COLO668 (cell line): ENCODE measurements around the gene HOXC6.
"Not testable (repeated sequence)": the region's sequence is repeated elsewhere in the genome, so short reads cannot be mapped to it uniquely, and the experiment has no call there.

Experiments
- DNase-seq: peaks from one replicate; lab custom pipeline; 2025; ENCODE audit not compliant: unreplicated experiment; lab: John Stamatoyannopoulos, UW

The HOXC6 gene

GRCh38 chr12:54038871-54039414, 10.7 kb downstream of the HOXC6 start:
- no peak for DNase-seq

DNA sequence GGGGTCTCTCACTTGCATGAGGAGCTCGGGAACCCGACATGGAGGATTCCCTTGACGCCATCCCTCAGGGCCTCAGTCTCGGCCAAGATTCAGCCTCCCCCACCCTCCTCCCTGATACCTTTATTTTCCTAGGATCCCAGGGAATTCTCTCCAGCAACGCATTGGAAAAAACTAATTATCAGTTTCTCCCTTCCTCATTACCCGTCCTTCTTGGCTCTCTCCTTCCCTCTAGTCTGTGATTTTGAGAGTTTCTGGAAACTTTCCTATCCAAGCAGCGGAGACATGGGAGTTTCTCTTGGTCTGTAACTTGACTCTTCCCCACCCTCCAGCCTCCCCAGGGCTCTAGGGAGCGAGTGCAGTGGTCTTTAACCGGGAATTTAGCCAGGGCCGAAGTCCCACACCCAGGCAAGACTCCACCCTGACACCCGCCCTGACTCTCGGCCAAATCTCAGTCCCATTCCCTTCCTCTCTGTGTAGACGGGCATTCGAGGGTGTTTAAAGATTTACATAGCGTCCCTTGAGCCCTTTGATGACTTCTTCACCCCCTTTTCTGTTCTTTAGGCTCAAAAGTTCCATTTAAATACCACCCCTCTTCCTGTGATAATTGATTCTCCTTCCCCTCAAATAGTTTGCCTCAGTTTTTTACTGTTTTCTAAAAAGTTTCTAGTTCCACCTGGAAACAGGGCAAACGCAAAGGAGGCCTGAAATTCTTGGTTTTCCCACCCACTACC, 11.3 kb downstream of the HOXC6 start:
- no peak for DNase-seq

DNA sequence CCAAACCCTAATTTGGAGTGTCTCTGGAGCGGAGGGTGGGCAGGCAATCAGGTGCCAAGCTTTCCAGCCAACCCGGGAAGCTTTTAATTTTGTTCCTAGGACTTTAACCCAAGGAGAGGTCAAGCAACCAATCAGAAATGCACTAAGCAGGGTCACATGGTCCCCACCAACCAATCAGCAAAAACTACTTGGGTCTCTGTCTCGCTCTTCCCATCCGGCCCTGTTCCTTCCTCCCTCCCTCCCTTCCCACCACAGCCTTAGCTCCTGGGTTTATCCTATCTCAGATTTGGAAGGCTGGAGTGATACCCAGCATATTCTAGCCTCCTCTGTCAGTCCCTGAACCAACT, 11.9 kb downstream of the HOXC6 start:
- no peak for DNase-seq

DNA sequence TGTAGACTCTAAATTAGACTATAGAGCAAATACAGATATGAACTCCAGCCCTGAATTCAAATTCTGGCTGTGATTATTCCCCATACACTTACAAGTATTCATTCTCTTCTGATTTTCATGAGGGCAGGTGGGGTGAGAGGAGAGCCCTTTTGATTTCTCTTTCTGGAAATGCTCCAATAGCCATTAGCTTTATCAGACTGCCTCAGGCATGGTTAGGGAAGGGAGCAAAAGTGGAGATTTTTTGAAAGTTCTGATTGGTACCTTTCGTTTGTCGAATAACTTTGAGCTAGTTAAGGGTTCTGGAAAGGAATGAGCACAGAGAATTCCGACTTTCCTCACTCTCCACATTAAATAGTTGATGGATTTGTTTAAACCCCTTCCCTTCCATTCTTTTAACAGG, 12.4 kb downstream of the HOXC6 start:
- DNase-seq = no peak

DNA sequence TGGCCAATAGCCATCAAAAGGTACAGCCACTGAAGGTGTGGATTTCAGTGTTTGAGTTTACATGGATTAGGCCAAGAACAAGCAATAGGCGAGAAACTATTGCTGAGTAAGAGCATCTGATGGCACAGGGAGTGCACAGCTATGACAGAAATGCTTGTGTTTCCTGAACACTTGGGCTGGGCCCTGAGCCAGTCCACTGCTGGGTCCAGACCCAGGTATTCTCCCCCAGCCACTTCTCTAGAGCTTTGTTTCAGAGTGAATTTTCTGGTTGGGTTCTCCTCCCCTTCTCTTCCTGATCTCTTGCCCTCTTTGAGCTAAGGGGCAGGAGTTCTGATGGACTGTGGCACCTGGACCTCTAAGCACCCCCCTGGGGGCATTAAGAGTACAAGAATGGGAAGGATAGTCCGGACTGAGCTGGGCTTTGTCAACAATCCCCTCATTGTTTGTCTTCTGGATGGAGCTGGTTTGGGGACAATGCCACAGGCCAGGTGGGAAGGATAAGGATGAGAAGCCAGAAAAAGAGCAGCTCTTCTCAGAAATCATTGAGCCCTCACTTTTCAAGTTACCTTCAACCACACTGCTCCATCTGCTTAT, 13.0 kb downstream of the HOXC6 start:
- DNase-seq = no peak

GRCh38 chr12:54042033-54042432, 13.8 kb downstream of the HOXC6 start:
- not testable (repeated sequence) for DNase-seq

- DNase-seq = no peak
These were observed 15.0 kb downstream of the HOXC6 start for GRCh38 chr12:54042970-54043853.

GRCh38 chr12:54044425-54045103, 16.3 kb downstream of the HOXC6 start:
- DNase-seq = no peak

DNA sequence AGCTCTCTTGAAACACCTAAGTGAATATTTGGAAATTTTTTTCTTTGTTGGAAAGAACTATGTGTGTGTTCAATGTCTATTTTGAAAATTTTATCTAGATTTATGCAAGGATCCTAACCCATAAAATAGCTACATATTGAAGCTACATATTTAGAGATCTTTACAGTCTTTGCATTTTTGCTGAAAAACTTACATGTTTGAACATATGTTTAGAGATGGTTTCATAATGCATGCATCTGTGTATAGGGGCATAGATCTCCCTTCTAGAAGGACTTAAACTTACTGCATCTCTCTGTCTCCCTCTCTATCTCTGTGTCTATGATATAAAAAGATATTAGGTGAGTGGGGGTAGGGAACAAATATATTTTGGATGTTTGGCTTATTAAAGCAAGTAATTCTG, 17.2 kb downstream of the HOXC6 start:
- DNase-seq = no peak

DNA sequence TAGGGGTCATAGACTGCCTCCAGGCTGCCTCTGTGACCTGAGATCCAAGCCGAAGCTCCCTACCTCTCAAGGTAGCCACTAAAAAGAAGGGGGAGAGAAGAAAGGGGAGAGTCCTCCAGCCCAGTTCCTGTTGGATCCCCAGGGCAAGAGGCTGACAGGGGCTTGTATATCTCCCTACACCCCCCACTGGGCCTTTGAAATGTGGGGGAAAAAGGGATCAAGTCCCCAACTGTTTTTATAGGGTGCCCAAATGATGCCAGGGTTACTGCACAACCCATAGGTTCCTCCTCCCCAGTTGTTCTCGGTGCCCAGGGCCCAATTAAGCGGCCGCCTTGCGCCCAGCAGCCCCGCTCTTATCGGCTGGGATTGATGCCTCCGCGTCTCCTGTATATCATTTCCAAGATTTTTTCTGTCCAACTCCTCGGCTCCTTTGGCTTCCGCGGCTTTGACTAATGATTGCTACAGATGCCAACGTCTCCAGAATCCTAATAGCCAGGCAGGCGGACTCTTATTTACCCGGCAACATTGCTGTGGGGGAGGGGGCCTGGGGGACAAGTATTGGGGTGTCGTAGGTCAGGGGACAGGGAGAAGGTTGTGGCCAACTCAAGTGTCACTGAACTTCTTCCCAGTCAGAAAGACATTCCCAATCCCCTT, 17.8 kb downstream of the HOXC6 start:
- no peak for DNase-seq

DNA sequence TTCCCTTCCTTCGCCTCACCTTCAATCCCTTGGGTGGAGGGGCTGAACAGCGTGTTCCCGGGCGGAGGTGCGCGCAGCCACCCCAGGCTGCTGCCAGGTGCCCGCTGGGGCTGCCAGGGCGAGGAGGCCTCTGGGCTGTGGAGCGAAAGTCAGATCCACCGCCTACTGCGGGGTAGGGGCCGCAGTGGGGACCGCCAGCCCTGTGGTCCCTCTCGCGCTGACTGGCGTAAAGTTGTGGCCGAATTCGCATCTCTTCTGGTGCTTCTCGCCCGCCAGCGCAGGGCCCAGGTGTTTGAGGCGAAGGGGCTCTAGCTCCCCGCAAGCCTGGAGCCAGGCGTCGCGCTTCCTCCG, 18.5 kb downstream of the HOXC6 start:
- no peak for DNase-seq

DNA sequence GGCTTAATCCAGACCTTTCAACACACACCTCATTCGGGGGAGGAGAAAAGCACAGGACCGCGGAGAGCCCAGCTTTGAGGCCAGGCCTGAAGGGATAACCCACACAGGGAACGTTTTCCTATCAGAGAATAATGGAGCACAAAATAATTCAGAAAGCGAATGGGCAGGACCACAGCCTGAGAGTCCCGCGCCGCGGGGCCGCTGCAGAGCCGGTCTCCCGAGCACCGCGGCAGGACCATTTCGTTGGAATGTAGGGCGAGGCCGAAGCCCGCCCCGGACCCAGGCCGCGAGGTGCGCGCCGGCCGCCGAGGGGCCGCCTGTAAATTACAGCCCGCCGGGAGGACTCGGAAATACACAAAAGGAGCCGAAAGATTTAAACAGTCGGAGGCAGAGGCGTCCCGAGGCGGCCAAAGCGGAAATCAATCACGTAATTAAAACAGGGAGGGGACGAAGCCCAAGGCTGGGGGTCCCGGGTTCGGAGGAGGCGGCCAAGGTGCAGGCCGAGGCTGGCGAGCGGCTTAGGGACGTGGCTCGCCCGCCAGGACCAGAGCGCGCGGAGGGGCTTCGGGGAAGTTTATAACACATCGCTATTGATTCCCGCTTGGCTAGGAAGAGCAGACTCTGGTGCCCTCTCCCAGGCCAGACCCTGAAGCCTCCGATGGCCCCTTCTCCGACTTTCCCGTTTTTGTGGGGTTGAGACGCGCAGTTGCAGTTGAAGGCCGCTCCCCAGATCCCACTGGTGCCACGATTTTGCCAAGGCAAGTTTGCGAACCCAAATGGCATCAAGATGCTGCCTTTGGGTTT, 19.1 kb downstream of the HOXC6 start:
- no peak for DNase-seq

GRCh38 chr12:54047964-54048303, 19.7 kb downstream of the HOXC6 start:
- DNase-seq = no peak

GRCh38 chr12:54048406-54049093, 20.3 kb downstream of the HOXC6 start:
- DNase-seq = no peak

- no peak for DNase-seq
These were observed 20.9 kb downstream of the HOXC6 start for GRCh38 chr12:54049108-54049507.

DNA sequence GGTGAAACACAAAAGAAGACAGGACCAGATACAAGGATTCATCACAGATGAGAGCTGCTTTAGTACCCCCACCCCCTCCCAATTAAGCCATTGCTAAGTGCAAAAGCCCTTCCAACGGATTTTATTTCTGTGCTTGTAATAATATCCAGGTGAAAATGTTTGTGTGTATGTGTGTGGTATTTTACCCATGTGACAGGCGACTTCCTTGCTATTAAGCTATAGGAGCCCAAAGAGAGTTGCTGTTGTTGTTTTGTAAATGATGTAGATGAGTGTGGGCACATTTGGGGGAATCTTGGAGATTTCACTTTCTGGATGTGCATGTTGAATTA, 22.2 kb downstream of the HOXC6 start:
- no peak for DNase-seq

DNA sequence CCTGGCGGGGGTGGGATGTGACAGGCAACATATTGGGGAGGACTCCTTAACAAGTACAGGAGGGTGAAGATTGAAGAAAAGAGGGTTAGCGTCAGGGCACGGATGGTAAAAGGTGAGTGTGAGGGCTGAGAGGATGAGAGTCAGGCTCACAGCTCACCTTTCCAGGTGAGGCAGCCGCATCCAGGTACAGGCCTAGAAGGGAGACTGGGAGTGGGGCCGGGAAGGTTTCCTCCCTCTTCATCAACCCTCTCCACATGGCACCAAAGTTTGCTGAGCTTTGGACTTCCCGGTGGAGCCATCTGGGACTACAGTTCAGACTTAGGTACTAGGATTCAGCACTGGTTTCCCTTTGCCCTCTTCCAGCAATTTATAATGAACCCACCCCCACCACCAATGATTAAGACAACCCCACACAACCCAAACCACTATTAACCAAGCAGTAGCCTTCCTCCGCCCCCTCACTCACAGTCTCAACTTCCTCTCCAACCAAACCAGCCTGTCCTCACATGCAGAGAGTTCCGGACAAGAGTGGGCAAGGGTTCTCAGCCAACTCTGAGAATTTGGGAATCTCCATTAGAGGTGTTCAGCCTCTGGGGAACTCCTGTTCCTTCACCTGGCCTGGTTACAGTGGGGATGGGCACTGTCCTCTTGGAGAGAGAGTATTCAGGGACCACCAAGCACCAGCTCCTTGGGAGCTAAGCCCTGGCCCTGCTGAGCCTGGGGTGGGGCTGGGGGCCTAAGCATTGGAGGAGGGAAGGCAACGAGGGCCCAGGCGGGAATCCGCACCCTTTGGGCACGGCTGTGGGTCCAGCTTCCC, 23.0 kb downstream of the HOXC6 start:
- DNase-seq = no peak

GRCh38 chr12:54051874-54052437, 23.7 kb downstream of the HOXC6 start:
- DNase-seq = peak; percentile 0
